Sigmoid colon (tissue), 4 donors: Measurements from ENCODE around the gene TOX3.

Source experiments
- POLR2A ChIP-seq, 2 donors: fragments of 450-650 bp; IDR thresholded peaks; one replicate each; pipeline ENCODE4 v1.6.1; 2016; ENCODE audit warnings: antibody characterized with exemption in 2 of 2, mild to moderate bottlenecking in 2 of 2, moderate library complexity in 2 of 2
- POLR2AphosphoS5 ChIP-seq, 4 donors: sonication (generic); formaldehyde crosslinking; IDR thresholded peaks; one replicate each; pipeline ENCODE4 v1.6.1; 2017; ENCODE audit warnings: antibody characterized with exemption in 4 of 4
- TF ChIP-seq, protein P1 (sequence below), 4 experiments: fragments of 450-650 bp in 3 of 4; fragments of 200-600 bp in 1 of 4; IDR thresholded peaks; one replicate each; pipeline ENCODE4 v1.5.1; 2016 to 2019; ENCODE audit warnings: antibody characterized with exemption in 4 of 4, mild to moderate bottlenecking in 3 of 4, moderate library complexity in 2 of 4

DNA sequence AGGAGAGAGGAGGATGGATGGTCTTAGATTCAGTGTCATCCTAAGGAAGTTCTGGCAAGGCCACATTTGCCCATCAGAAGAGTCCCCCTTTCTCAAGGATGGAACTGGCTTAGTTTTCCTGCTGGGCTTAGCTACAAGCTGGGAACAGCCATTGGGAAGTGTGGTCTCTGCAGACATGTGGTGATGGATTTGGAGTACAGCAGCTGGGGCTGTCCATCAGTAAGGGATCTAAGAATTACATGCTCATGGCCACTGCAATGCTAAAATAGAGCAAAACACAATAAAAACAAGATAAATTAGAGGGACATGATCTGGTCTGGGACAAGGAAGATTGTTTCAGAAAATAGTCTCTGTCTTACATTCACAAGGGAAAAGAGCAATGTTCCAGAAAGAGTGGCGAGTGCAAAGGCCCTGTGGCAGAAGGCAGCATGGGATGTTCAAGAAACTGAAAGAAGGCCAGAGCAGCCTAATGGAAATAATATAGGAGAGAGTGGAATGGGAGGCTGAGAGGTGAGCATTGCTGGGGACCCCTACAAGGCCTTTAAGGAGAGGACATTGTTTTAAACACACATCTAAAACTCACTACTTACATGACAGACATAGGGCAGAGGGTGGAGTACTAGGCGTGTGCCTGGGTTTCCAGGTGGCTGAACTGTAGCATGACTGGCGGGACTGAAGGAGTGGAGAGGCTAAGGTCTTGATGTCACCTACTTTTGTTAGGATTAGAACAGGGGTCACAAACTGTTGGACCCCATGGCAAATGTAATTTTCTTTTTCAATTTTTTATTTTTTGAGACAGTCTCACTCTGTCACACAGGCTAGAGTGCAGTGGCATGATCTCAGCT lies 17.0 kb upstream of the TOX3 start:
- TF ChIP-seq, protein P1, sequence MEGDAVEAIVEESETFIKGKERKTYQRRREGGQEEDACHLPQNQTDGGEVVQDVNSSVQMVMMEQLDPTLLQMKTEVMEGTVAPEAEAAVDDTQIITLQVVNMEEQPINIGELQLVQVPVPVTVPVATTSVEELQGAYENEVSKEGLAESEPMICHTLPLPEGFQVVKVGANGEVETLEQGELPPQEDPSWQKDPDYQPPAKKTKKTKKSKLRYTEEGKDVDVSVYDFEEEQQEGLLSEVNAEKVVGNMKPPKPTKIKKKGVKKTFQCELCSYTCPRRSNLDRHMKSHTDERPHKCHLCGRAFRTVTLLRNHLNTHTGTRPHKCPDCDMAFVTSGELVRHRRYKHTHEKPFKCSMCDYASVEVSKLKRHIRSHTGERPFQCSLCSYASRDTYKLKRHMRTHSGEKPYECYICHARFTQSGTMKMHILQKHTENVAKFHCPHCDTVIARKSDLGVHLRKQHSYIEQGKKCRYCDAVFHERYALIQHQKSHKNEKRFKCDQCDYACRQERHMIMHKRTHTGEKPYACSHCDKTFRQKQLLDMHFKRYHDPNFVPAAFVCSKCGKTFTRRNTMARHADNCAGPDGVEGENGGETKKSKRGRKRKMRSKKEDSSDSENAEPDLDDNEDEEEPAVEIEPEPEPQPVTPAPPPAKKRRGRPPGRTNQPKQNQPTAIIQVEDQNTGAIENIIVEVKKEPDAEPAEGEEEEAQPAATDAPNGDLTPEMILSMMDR (IDR thresholded peaks at IDR 0.05) = no peak
- TF ChIP-seq POLR2AphosphoS5 (IDR thresholded peaks at IDR 0.05) (no peak), POLR2A (IDR thresholded peaks at IDR 0.05) (no peak)
